Measurements from ENCODE around the gene CAPN10.
A peak's percentile ranks its signal among the peaks of the same experiment; 100 is the strongest.

The CAPN10 gene

GRCh38 chr2:240573071-240573515 is 13.4 kb upstream of the CAPN10 start:
- DNase-seq (ENCODE audit: insufficient read length, low spot score) (no peak), FAIRE-seq (no peak)

- no peak for FAIRE-seq
Observed at GRCh38 chr2:240573516-240574385, 12.8 kb upstream of the CAPN10 start.

DNA sequence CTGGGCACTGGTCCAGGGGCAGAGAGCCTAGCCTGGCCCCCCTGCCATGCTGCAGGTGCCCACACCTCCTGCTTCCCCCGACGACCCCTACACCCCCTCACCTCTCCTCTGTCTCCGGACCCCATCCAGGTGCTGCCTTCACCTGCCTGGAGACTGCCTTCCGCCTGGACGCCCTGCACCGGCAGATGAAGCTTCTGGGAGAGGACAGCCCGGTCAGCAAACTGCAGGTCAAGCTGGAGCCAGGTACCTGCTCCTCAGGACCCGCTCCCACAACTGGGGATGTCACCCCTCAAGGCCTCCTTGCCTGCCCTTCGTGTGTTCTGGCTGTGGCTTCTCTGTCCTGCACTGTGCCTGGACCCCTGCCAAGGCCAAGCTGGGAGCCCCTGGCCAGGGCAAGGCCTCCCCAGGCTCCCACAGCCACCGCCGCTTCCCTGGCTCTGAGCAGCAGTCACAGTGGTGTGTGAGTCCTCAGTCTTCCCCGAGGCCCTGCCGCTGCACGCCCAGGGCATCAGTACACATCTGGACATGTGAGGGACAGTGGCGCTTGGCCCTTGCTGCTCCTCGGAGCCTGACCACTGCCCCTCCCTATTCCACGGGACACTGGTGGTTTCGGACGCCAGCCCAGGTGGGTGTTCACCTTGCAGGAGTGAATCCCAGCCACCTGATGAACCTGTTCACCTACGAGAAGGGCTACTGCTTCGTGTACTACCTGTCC is 12.0 kb upstream of the CAPN10 start:
- DNase-seq (ENCODE audit: insufficient read length, low spot score) (no peak), FAIRE-seq (no peak)

More at GRCh38 chr2:240573516-240574385, 12.8 kb upstream of the CAPN10 start:
- no peak for DNase-seq (ENCODE audit: insufficient read length, low spot score)

GRCh38 chr2:240575101-240575965 is 11.2 kb upstream of the CAPN10 start:
- FAIRE-seq (no peak), DNase-seq (ENCODE audit: insufficient read length, low spot score) (no peak)

- no peak for FAIRE-seq
Observed at GRCh38 chr2:240576036-240576435, 10.5 kb upstream of the CAPN10 start.

DNA sequence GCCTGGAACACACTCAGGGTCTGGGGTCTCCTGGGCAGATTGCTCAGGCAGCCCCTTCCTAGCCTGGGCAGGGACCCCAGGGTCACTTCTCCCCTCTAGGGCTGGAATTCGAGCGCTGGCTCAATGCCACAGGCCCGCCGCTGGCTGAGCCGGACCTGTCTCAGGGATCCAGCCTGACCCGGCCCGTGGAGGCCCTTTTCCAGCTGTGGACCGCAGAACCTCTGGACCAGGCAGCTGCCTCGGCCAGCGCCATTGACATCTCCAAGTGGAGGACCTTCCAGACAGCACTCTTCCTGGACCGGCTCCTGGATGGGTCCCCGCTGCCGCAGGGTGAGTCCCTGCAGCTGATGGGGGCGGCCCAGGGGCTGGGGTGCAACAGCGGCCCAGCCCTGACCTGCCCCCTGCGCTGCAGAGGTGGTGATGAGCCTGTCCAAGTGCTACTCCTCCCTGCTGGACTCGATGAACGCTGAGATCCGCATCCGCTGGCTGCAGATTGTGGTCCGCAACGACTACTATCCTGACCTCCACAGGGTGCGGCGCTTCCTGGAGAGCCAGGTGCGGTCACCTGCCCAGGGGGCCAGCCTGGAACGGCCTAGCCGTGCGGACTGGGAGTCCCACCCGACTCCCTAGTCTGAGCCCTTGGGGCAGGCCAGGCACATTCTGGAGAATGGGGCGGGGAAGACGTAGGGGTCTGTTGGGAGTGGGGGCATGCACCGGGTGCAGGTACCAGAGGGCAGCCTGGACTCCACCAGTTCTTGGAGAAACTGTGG is 9.9 kb upstream of the CAPN10 start:
- no peak for FAIRE-seq
- no peak for DNase-seq (ENCODE audit: insufficient read length, low spot score)

More at GRCh38 chr2:240576036-240576435, 10.5 kb upstream of the CAPN10 start:
- no peak for DNase-seq (ENCODE audit: insufficient read length, low spot score)

GRCh38 chr2:240577281-240578109 is 9.0 kb upstream of the CAPN10 start:
- FAIRE-seq (no peak), DNase-seq (ENCODE audit: insufficient read length, low spot score) (no peak)

DNA sequence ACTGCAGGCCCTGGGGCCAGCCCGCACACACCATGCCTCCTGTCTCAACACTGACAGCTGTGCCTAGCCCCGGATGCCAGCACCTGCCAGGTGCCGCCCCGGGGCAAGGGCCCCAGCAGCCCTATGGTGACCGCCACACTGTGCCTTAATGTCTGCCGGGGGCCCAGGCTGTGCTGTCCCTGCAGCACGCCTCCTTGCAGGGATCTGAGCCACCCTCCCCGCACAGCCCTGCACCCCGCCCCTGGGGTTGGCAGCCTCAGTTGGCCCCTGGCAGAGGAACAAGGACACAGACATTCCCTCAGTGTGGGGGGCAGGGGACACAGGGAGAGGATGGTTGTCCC is 8.5 kb upstream of the CAPN10 start:
- no peak for DNase-seq (ENCODE audit: insufficient read length, low spot score)
- FAIRE-seq = no peak

DNA sequence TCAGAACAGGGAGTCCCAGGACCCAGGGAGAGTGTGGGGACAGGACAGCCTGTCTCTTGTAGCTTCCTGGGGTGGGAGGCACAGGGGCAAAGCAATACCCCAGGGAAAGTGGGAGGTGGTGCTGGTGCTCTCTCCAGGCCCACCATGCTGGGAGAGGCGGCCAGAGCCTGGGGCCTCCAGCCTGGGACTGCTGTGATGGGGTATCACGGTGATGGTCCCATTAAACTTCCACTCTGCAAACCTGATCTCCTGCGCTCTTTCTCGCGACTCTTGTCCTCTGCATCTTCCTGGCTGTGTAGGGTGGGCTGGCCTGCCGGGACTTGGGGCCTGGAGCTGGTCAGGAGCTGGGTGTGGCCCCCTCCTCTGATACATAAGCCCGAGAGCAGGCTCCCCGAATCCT is 8.0 kb upstream of the CAPN10 start:
- DNase-seq (ENCODE audit: insufficient read length, low spot score) (no peak), FAIRE-seq (no peak)

DNA sequence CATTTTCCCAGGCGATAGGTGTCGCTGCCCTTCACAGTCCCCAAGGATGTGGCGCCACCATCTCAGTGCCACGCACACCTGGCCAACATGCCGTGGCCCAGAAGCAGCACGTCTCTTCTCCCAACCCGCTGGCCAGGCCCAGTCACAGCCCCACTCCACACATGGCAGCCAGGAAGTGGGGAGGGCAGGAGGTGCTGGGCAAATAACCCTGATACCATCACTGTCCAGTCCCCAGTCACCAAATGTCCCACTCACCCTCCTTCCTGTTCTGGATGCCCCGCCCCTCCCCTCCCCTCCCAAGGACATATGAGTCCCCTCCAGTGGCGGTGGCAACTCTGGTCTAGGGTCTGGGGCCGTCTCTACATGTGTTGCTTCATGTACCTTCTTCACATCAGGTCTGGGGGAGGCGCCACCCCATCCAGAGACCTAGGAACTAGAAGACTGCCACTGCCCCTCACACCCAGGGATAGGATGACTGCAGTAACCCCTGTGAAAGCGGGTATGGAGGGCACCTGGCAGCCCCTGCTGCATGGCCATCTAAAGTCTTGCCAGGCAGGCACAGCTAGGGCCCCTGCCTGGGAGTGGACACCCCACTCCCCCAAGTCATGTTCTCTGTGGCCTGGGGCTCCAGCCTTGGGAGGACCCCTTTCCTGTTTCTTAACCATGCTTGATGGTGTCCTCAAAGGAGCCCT is 7.3 kb upstream of the CAPN10 start:
- FAIRE-seq (no peak), DNase-seq (ENCODE audit: insufficient read length, low spot score) (no peak)

GRCh38 chr2:240579771-240580614 is 6.5 kb upstream of the CAPN10 start:
- DNase-seq (ENCODE audit: insufficient read length, low spot score) = peak; percentile 77

GRCh38 chr2:240581811-240582210 is 4.7 kb upstream of the CAPN10 start:
- no peak for DNase-seq (ENCODE audit: insufficient read length, low spot score)
- peak; percentile 73 for FAIRE-seq

More at GRCh38 chr2:240579771-240580614, 6.5 kb upstream of the CAPN10 start:
- peak; percentile 95 for FAIRE-seq

- no peak for FAIRE-seq
- no peak for DNase-seq (ENCODE audit: insufficient read length, low spot score)
Observed at GRCh38 chr2:240582781-240583180, 3.8 kb upstream of the CAPN10 start.

DNA sequence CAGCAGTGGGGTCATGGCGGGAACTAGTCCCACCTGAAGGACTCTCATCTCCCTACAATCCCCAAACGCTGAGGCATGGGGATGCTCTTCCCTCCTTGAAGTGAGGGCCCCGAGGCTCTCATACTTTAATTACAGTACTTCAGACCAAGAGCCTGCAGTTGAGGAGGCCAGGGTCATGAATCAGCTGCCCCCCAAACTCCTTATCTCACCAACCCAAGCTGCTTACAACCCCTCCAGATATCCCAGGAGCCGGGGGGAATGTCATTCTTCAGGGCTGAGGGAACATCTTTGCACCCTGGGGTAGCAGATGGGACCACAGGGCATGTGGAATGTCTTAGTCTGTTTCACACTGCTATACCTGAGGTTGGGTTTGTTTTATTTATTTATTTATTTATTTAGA is 2.8 kb upstream of the CAPN10 start:
- FAIRE-seq (no peak), DNase-seq (ENCODE audit: insufficient read length, low spot score) (no peak)

DNA sequence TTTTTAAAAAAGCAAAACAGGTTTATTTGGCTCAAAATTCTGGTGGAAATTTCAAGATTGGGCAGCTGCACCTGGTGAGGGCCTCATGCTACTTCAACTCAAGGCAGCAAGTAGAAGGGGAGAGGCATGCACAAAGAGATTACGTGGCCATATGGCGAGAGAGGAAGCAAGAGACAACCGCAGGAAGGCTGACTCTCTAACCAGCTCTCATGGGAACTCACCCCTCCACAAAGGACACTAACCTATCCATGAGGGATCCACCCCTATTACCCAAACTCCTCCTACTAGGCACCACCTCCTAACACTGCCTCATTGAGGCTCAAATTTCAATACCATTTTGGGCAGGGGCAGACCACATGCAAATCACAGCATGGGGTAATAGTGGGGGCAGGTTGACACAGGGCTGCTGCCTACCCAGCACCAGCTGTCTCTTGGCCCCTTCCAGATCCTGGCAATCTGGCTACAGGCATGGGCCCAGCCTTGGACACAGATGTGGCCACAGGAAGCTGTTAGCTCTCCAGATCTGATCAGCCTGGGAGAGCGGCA is 2.0 kb upstream of the CAPN10 start:
- FAIRE-seq (no peak), DNase-seq (ENCODE audit: insufficient read length, low spot score) (no peak)

GRCh38 chr2:240585101-240585500 is 1.4 kb upstream of the CAPN10 start:
- DNase-seq (ENCODE audit: insufficient read length, low spot score) (no peak), FAIRE-seq (no peak)

DNA sequence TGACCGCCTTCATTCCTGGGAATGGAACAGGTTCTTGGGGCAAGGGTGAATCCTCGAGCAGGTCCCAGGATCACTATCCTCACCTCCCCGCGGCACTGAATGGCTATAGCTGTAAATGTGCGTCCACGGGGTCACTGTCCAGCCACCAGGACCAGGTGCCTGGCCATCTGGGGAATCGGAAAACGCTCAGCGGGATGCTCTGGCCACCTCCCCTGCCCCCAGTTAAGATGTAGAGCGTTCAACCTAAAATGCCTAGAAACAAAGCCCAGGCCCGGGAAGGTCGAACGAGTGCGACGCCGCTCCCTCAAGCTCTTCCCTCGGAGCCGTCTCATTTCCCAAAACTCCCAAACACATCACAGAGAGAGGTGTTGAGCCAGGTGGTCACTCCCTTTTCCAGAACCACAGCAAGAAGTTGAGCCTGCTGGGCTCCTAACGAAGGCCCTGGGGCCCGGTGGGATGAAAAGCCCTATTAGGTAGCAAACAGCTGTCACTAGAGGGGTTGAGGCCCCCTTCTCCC is 795 bp upstream of the CAPN10 start:
- FAIRE-seq = no peak

More for the DNA sequence above, 795 bp upstream of the CAPN10 start:
- DNase-seq (ENCODE audit: insufficient read length, low spot score) = no peak
